GM19043 (cell line): ENCODE results near the gene CFAP91.
A peak's percentile ranks its signal among the peaks of the same experiment; 100 is the strongest.

Experiments used
- ATAC-seq: cut with Tn5 transposase; IDR thresholded peaks from one replicate; pipeline ENCODE4 v1.9.1; 2021; ENCODE audit warnings: low read depth; ENCODE audit not compliant: unreplicated experiment

The CFAP91 gene

GRCh38 chr3:119702530-119703527 is at the start of gene CFAP91:
Gene CFAP91, plus strand, starts transcription at chr3:119703022. Its CDS starts 77 bp downstream, at chr3:119703099.
- ATAC-seq, result peak; percentile 83

GRCh38 chr3:119653876-119654275 is 48.9 kb upstream of the CFAP91 start:
- no peak for ATAC-seq

GRCh38 chr3:119657887-119658702 is 44.7 kb upstream of the CFAP91 start:
- no peak for ATAC-seq

- no peak for ATAC-seq
Measured at GRCh38 chr3:119658994-119659393, 43.8 kb upstream of the CFAP91 start.

- no peak for ATAC-seq
Measured at GRCh38 chr3:119659606-119660291, 43.1 kb upstream of the CFAP91 start.

- no peak for ATAC-seq
Measured at GRCh38 chr3:119660474-119661440, 42.1 kb upstream of the CFAP91 start, which contains the start of gene POPDC2. Gene POPDC2, minus strand, starts transcription at chr3:119660589. Its CDS starts 166 bp downstream, at chr3:119660423.

GRCh38 chr3:119662604-119663373 is 40.0 kb upstream of the CFAP91 start:
- no peak for ATAC-seq

- ATAC-seq, result no peak
Measured at GRCh38 chr3:119663885-119664284, 38.9 kb upstream of the CFAP91 start.

GRCh38 chr3:119664370-119664769 is 38.5 kb upstream of the CFAP91 start:
- ATAC-seq, result no peak

- no peak for ATAC-seq
Measured at GRCh38 chr3:119664850-119665379, 37.9 kb upstream of the CFAP91 start.

GRCh38 chr3:119665954-119666559 is 36.8 kb upstream of the CFAP91 start:
- ATAC-seq, result no peak

- ATAC-seq, result no peak
Measured at GRCh38 chr3:119669906-119670570, 32.8 kb upstream of the CFAP91 start.

GRCh38 chr3:119672776-119673175 is 30.0 kb upstream of the CFAP91 start:
- no peak for ATAC-seq

GRCh38 chr3:119673875-119674274 is 28.9 kb upstream of the CFAP91 start:
- no peak for ATAC-seq

- ATAC-seq, result no peak
Measured at GRCh38 chr3:119675188-119675874, 27.5 kb upstream of the CFAP91 start.

GRCh38 chr3:119676020-119676419 is 26.8 kb upstream of the CFAP91 start:
- no peak for ATAC-seq
